Muscle layer of duodenum (tissue), 2 donors: ENCODE results near the gene UBAP2L.
A peak's percentile ranks its signal among the peaks of the same experiment; 100 is the strongest.

Experiments
- H3K27ac ChIP-seq: one replicate; pipeline ENCODE4 v1.7.0; 2013; ENCODE audit warnings: mild to moderate bottlenecking, low read length
- H3K27me3 ChIP-seq: one replicate; pipeline ENCODE4 v1.7.0; 2013; ENCODE audit warnings: low read depth, mild to moderate bottlenecking, control low read depth, low read length
- H3K36me3 ChIP-seq, 2 donors: one replicate each; pipeline ENCODE4 v1.7.0; 2013; ENCODE audit warnings: low read length in 2 of 2, control low read depth in 1 of 2, mild to moderate bottlenecking in 1 of 2; ENCODE audit not compliant: insufficient read depth in 2 of 2, control insufficient read depth in 1 of 2
- H3K4me1 ChIP-seq, 2 donors: one replicate each; pipeline ENCODE4 v1.7.0; 2013; ENCODE audit warnings: low read length in 2 of 2, mild to moderate bottlenecking in 2 of 2, control low read depth in 1 of 2, moderate library complexity in 1 of 2; ENCODE audit not compliant: insufficient read depth in 2 of 2, control insufficient read depth in 1 of 2
- H3K4me3 ChIP-seq, 2 donors: one replicate each; pipeline ENCODE4 v1.7.0; 2013; ENCODE audit warnings: low read length in 2 of 2, low read depth in 1 of 2, mild to moderate bottlenecking in 1 of 2
- H3K9me3 ChIP-seq, 2 donors: one replicate each; pipeline ENCODE4 v1.7.0; 2013; ENCODE audit warnings: low read length in 2 of 2, control low read depth in 1 of 2, mild to moderate bottlenecking in 1 of 2; ENCODE audit not compliant: control insufficient read depth in 1 of 2
- donor health status: healthy.

Gene UBAP2L

DNA sequence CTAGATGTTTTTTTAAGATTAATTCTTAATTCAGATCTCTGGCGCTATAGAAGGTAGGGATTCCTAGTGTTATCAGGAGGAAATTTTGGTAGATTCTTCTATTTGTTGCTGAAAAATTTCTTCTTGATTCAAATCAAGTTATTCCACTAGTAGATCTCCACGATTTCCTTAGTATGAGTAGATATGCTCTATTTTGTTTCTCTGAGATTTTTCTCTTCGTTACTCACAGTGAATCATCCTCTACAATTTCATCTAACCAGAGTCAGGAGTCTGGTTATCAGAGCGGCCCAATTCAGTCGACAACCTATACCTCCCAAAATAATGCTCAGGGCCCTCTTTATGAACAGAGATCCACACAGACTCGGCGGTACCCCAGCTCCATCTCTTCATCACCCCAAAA, 32.9 kb downstream of the UBAP2L start:
- Histone ChIP-seq H3K4me3 (no peak overlapping the region), H3K27me3 (no peaks in the 10 kb centered on the region), H3K9me3 (no peaks in the 10 kb centered on the region), H3K27ac (no peak overlapping the region), H3K36me3 (peaks cover 77 to 92% of the 10 kb centered on the region in 2 donors), H3K4me1 (no peaks in the 10 kb centered on the region)

DNA sequence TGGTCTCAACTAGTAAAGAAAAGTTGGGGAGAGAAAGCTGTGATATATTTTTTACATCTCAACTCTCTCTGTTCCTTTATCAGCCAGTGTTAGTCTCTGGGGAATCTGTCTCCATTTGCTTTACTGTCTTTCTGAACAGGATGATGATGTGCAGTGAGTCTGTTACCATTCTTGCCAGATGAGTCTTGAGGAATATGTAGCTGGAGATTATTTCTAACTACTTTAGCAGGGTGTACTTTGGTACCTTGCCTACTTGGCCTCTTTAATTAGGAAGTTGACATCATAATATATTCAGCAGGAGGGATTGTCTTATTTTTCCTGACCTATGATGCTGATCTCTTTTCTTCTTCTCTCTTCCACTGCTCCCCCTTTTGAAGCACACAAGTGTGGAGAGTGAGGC, 35.9 kb downstream of the UBAP2L start:
- Histone ChIP-seq H3K27me3 (no peaks in the 10 kb centered on the region), H3K9me3 (no peaks in the 10 kb centered on the region), H3K4me1 (no peaks in the 10 kb centered on the region), H3K36me3 (peaks cover 80 to 92% of the 10 kb centered on the region in 2 donors), H3K27ac (no peak overlapping the region), H3K4me3 (no peak overlapping the region)

DNA sequence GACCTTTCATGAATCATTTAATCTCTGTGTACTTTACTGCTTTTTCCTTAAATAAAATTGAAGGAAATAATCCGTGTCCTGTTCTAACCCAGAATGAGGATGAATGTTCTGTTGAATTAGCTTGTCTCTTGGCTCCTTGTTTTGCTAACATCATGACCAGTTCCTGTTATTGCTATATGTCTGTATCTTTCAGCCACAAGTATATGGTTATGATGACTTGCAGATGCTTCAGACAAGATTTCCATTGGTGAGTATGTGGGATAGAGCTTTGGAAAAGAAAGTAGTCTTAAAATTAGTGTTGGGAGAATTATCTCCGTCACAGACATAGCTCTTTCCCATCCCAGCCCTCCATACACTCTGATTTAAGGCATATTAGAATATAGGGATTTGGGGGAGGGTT, 38.0 kb downstream of the UBAP2L start:
- H3K9me3 ChIP-seq = no peaks in the 10 kb centered on the region
- H3K4me3 ChIP-seq = no peak overlapping the region
- peaks cover 96 to 100% of the 10 kb centered on the region in 2 donors for H3K36me3 ChIP-seq
- H3K27ac ChIP-seq = no peak overlapping the region
- H3K27me3 ChIP-seq = no peaks in the 10 kb centered on the region
- H3K4me1 ChIP-seq = no peaks in the 10 kb centered on the region

DNA sequence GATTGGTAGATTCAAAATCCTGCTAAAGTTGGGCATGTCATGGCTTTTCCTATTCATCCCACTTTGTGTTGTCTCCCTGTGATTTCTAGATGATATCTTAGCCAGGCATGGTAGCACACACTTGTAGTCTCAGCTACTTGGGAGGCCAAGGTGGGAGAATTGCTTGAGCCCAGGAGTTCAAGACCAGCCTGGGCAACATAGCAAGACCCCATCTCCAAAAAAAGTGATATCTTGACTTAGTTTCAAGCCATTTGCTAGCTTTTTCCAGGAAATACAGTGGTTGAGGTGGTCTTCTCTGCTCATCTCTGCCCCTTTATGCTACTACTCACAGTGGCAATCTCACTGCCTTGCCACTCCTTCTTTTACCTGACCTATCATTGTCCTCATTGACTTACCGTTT, 39.4 kb downstream of the UBAP2L start:
- Histone ChIP-seq H3K9me3 (no peaks in the 10 kb centered on the region), H3K4me1 (no peaks in the 10 kb centered on the region), H3K27me3 (no peaks in the 10 kb centered on the region), H3K27ac (no peak overlapping the region), H3K36me3 (peaks cover 88 to 96% of the 10 kb centered on the region in 2 donors), H3K4me3 (no peak overlapping the region)

DNA sequence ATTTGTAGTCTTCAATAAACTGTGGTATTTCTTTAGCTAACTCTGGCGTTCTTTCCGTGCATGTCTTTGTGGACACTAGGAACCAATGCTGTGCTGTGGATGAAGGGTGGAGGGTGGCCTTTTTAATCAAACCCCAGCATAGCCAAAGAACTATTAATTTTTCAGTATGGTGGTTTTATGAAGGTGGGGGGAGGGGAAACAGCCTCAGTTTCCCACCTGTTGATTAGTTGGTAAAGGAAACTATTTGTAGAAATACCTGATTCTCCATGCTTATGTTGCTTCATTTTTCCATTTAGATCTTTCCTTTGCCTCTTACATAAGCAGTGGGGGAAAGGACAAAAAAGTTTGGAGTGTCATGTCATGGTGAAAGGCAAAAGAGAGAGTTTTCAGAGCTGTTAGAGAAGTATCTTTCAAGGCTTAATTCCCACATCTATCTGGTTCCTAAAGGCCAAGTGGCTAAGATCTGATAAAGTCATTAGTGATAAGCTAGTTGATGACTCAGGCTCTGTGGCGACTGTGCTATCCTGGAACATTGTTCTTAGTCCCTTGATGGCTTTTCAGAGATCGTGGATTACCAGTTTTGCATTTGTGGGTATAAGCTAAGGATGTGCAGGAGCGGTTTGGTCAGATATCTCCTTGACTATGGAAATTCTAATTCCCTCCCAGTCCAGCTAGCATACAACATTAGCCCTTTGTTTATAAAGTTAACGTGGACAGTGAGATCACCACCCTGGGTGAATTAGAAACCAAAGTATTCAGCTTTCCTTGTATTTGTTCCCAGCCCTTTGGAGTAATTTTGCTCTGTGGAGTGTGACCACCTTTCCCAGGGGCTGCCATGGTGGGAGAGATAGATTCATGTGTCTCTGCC, 42.9 kb downstream of the UBAP2L start:
- Histone ChIP-seq H3K27me3 (no peaks in the 10 kb centered on the region), H3K27ac (no peak overlapping the region), H3K4me3 (no peak overlapping the region), H3K9me3 (no peaks in the 10 kb centered on the region), H3K36me3 (peaks cover 65 to 84% of the 10 kb centered on the region in 2 donors), H3K4me1 (no peaks in the 10 kb centered on the region)

DNA sequence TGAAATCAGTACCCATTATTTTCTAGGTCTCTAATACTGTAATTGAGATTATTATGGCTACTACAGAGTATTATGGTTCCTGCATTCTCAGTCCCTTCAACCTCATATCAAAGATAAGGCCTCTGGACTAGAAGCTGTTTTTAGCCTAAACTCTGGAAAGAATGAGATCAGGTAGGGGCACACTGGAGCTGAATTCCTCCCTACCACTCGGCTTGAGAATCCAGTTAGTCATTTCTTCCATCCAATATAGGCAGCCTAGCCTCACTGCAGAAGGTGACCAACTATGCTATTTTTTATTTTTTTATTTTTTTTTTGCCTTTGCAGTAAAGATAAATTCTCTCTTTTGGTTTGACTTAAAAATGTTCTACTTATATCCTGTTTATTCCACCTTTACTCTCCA, 43.7 kb downstream of the UBAP2L start:
- Histone ChIP-seq H3K4me3 (no peak overlapping the region), H3K36me3 (peaks cover 67 to 84% of the 10 kb centered on the region in 2 donors), H3K9me3 (no peaks in the 10 kb centered on the region), H3K4me1 (no peaks in the 10 kb centered on the region), H3K27ac (no peak overlapping the region), H3K27me3 (no peaks in the 10 kb centered on the region)

DNA sequence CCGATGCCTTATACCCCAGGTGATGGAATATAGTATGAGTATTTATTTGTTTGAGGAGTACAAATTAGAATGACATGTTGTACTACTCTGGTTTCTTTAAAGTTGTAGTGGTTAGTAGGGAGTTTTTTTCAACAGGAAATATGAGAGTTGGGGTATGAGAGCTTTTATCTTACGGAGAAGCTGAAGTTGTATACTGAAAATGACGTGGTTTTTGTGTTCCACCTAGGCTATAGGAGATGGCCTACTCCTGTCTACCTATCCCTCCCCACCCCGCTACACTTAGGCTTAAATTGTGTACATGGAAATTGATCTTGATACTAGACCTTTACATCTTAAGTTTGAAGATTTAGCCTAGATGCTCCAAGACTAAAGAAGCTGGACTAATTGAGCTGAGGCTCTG, 44.8 kb downstream of the UBAP2L start:
- H3K27me3 ChIP-seq = no peaks in the 10 kb centered on the region
- no peaks in the 10 kb centered on the region for H3K9me3 ChIP-seq
- H3K36me3 ChIP-seq = peaks cover 62 to 83% of the 10 kb centered on the region in 2 donors
- no peak overlapping the region for H3K4me3 ChIP-seq
- H3K4me1 ChIP-seq = no peaks in the 10 kb centered on the region
- no peak overlapping the region for H3K27ac ChIP-seq

DNA sequence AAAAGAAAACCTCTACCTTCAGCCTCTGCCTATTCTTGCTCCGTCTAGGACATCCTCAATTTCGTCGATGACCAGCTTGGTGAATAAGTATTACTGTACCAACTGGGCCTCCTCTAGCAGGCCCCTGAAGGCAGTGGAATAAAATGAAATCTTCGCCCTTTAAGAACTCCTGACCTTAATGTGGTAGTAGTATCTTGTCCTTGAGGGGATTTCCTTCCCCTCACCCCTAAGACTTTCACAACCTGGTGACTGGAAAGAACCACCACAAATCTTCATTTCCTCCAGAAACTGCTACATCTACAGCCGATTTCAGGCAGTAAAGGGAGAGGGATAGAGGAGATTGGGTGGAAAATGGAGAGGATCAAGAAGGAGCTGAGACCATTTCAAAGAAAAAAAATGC, 50.1 kb downstream of the UBAP2L start:
- peaks cover 35 to 52% of the 10 kb centered on the region in 2 donors for H3K36me3 ChIP-seq
- H3K27ac ChIP-seq = no peak overlapping the region

DNA sequence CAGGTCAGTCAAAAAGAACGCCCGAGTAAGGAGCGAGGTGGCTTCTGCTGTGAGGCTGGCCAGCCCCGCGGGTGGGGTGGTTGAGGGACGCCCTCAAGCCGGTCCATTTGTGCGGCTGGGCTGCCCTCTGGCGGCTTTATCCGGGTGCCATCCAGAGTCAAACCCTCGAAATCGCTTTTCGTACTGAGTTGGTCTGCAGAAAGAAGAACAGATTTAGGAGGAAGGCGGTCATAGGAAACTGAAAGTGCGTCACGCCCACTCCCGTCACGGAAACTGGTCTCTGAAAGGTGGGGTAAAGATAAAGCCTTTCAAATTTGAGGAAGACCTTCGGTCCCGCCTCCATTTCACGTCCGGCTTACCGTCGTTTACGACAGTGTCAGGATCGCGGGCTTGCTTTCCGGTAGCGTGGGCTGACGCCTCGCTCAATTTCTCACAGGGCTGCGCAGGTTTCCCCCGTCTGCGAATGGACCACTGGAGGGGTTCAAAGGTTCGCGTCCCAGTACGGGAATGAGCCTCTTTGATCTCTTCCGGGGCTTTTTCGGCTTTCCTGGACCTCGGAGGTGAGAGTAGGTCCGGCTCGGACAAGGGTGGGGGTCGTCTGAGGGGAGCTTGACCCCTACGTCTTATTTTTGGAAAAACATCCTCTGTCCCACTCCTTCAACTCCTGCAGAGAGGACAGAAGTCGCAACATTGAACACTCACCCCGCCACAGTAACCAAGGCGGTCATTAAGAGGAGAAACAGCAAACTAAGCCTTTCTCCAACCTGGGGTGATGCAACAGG, 51.7 kb downstream of the UBAP2L start, which contains the start of gene HAX1:
HAX1 (plus strand) TSS at position 413 of the 782 bp plus-strand sequence; CDS start at position 508, 95 bp downstream.
- Histone ChIP-seq H3K27ac (peak within 1 kb of the TSS; percentile 94), H3K4me3 (peak within 1 kb of the TSS; percentile 90 to 98), H3K27me3 (no peaks in the 10 kb centered on the region), H3K9me3 (no peaks in the 10 kb centered on the region), H3K36me3 (peaks cover 29 to 48% of the 10 kb centered on the region in 2 donors), H3K4me1 (peaks cover 3 to 14% of the 10 kb centered on the region in 2 donors)

More for the DNA sequence above, 50.1 kb downstream of the UBAP2L start:
- Histone ChIP-seq H3K9me3 (no peaks in the 10 kb centered on the region), H3K4me3 (no peak overlapping the region), H3K4me1 (peaks cover 3 to 14% of the 10 kb centered on the region in 2 donors), H3K27me3 (no peaks in the 10 kb centered on the region)

DNA sequence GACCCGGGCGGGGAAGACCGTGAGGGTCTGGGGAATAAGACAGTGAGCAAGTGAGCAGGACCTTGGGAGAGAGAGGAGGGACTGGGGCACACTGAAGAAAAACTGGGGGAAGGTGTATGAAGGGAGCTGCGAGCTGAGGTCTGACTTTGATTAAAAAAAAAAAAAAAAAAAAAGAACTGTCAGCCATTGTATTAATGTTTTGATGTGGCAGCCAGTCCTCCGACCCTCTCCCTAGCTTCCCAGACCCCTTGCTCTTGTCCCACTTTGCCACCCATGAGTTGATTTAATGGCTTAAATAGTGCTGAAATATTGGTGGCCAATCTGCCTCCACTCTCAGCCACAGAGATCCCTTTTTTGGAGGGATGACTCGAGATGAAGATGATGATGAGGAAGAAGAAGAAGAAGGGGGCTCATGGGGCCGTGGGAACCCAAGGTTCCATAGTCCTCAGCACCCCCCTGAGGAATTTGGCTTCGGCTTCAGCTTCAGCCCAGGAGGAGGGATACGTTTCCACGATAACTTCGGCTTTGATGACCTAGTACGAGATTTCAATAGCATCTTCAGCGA, 52.3 kb downstream of the UBAP2L start:
- Histone ChIP-seq H3K27ac (peak overlapping the region; percentile 94), H3K4me1 (peaks cover 3 to 14% of the 10 kb centered on the region in 2 donors), H3K36me3 (peaks cover 29 to 47% of the 10 kb centered on the region in 2 donors), H3K4me3 (peak overlapping the region; percentile 90 to 98), H3K27me3 (no peaks in the 10 kb centered on the region), H3K9me3 (no peaks in the 10 kb centered on the region)

DNA sequence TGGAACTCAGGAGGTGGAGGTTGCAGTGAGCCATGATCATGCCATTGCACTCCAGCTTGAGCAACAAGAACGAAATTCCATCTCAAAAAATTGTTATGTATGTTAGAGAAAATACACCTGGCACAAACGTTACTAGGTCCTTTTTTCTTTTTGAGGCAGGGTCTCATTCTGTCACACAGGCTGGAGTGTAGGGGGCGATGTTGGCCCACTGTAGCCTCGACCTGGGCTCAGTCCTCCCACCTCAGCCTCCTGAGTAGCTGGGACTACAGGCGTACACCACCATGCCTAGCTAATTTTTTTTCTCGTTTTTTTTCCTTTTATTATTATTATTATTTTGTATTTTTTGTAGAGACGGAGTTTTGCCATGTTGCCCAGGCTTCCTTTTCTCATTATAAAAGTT, 56.0 kb downstream of the UBAP2L start:
- H3K27me3 ChIP-seq = no peaks in the 10 kb centered on the region
- H3K36me3 ChIP-seq = peaks cover 11 to 23% of the 10 kb centered on the region in 2 donors
- no peak overlapping the region for H3K4me3 ChIP-seq
- H3K4me1 ChIP-seq = peaks cover 3 to 12% of the 10 kb centered on the region in 2 donors
- no peaks in the 10 kb centered on the region for H3K9me3 ChIP-seq
- H3K27ac ChIP-seq = no peak overlapping the region
